GM20431 (cell line): Measurements from ENCODE around the gene ATOH8.

Source experiments
- in situ Hi-C: fragments of 300-500 bp; cut with MseI, MboI; formaldehyde crosslinking; loops from one replicate; pipeline ENCODE4 v1.15.0; 2020; ENCODE audit warnings: low sequenced_read_pairs; ENCODE audit not compliant: unreplicated experiment

The ATOH8 gene

DNA sequence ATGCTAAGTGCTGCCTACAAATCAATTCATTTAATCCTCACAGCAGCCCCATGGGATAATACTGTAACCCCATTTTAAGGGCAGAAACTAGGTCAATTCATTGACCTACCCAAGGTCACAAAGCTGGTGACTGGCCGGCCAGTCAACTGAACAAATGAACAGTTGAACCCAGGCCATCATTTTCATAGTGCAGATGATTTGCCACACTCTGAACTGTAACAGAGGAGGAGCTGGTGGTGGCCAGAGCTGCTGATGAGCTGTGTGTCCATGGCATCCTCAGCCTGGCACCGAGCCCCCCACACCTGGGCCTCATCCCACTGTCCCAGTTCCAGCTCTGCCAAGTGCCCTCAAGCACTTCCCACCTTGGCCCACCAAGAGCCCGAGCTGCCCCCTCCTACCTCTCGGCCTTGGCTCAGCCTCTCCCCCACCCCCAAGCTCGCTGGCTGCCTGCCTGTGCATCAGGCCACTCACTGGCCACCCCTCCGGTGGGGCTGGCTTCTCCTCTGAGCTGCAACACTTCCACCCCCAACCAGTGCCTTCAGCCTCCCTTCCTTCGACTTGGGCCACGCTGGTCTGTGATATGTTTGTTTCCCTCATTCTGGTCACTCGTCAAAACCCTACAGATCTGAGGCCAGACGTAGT is 58.4 kb downstream of the ATOH8 start:
- in situ Hi-C loops = no loop called here

GRCh38 chr2:85813211-85813981 is 59.6 kb downstream of the ATOH8 start:
- in situ Hi-C loops = no loop called here

GRCh38 chr2:85813982-85814801 is 60.4 kb downstream of the ATOH8 start:
- in situ Hi-C loops = no loop called here

- in situ Hi-C loops = loop anchor here (5.0 kb wide), 1 partner anchor 93 kb away; no protein-coding TSS in a partner anchor
These were observed 61.2 kb downstream of the ATOH8 start for GRCh38 chr2:85814802-85815550.

- in situ Hi-C loops = loop anchor here (5.0 to 10.0 kb wide), 2 partner anchors 98 to 255 kb away; no protein-coding TSS in a partner anchor
These were observed 66.2 kb downstream of the ATOH8 start for GRCh38 chr2:85819811-85820510.

DNA sequence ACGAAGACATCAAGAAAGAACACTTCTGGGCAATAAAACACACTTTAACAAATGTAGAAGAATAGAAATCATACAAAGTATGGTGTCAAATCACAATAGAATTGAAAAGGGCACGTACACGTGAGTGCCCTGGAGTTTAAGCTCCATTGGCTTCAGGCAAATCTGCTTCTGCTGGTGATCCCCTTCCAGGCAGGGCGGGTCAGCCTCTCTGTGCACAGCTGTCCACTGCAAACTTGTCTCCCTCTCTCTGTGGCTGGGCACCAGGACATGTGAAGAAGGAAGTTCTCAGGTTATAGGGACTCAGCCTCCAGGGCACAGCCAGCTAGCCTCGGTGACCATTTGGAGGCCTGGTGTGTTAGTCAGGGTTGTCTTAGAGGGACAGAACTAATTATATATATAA is 69.0 kb downstream of the ATOH8 start:
- in situ Hi-C loops = loop anchor here (10.0 kb wide), 1 partner anchor 252 kb away; no protein-coding TSS in a partner anchor

- in situ Hi-C loops = loop anchor here (10.0 kb wide), 1 partner anchor 251 kb away; no protein-coding TSS in a partner anchor
These were observed 70.2 kb downstream of the ATOH8 start for GRCh38 chr2:85823951-85824350.

DNA sequence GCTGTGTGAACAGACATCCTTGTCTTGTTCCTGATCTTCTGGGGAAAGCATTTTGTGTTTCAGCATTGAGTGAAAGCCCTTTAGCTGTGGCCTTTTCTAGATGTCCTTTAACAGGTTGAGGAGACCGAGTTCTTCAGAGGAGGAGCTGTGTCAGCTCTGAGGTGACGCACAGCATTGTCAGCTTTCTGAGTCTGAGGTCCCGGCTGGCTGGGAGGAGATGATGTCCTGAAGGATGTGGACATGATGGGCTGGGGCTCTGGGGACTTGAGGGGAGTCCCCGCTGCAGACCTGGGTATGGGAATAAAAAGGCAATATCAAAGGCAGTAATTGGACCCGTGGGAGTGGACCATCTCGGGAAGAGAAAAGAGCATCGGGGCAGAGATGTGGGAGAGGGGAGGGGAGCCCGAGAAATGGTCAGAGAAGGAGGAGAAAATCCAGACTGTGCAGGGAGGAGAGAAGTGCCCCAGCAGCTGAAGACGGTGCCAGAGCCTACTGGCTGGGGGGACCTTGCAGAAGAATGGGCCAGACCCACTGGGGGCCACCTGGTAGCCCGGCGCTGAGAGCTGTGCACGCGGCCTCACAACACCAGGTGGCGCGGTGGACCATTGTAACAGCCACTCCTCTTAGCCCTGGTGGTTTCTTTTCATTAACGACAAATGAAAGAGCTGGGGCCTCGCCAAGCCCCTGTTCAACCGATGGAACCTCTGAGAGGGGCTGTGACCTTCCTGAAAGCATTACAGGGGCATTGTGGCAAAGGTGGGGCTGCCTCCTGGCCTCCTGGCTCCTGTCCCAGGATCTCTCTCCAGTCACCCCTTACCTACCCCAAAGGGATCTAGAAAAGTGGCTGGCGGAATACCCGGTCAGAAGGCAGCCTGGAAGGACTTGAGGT is 73.4 kb downstream of the ATOH8 start:
- in situ Hi-C loops = loop anchor here (10.0 kb wide), 1 partner anchor 248 kb away; no protein-coding TSS in a partner anchor

DNA sequence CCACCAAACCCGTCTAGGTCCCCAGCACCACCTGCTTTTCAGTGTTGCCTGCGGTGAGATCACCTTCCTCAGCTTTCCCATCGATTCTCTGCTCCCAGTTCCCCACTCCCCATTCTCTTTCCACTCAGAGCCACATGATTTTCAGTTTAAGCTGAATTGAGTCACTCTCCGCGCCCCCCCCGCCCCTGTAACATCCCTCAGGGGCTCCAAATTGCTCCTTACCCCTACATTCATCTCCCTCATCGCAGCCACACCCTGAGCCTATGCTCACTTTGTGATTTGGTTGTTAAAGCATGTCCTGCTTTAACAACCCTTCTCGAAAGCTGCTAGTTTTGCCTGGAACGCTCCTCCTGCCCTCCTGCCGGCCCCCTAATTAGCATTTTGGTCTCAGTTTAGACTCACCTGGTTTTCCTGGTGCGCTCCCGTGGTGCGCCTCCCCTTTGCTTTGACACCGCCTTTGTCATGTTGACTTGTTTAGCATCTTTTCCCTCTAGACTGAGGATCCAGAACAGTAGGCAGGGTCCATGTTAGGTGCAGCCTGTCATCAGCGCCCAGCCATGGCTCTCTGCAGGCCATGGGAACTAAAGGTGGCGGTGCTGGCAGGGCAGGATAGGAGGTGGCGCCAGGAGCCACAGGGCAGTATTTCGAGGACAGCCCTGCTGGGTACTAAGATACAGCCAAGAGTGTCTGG is 74.2 kb downstream of the ATOH8 start:
- in situ Hi-C loops = loop anchor here (10.0 kb wide), 1 partner anchor 247 kb away; no protein-coding TSS in a partner anchor

- in situ Hi-C loops = loop anchor here (10.0 kb wide), 1 partner anchor 246 kb away; no protein-coding TSS in a partner anchor
These were observed 74.9 kb downstream of the ATOH8 start for GRCh38 chr2:85828725-85829124.

DNA sequence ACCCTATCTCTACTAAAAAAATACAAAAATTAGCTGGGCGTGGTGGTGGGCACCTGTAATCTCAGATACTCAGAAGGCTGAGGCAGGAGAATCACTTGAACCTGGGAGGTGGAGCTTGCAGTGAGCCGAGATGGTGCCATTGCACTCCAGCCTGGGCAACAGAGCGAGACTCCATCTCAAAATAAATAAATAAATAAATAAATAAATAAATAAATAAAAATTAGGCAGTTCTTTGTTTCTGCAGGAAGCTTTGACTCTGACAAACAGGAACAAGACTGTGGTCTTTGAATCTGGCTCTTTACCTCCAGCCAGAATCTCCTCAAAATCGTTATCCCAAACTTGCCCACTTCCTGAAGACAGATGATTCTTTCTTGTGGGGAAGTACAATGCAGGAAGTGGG is 75.6 kb downstream of the ATOH8 start:
- in situ Hi-C loops = loop anchor here (10.0 kb wide), 1 partner anchor 245 kb away; no protein-coding TSS in a partner anchor

DNA sequence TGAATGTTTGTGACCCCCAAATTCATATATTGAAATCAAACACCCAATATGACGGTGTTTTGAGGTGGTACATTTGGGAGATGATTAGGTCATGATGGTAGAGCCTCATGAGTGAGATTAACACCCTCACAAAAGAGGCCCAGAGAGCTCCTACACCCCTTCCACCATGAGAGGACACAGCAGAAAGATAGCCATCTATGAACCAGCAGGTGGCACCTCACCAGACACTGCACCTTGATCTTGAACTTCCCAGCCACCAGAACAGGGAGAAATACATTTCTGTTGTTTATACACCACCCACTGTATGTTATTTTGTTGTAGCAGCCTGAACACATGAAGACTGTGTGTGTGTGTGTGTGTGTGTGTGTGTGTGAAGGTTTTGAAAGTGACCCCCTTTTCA is 76.9 kb downstream of the ATOH8 start:
- in situ Hi-C loops = loop anchor here (10.0 kb wide), 1 partner anchor 54 kb away; the partner anchor contains the start of gene ST3GAL5

GRCh38 chr2:85831735-85832134 is 77.9 kb downstream of the ATOH8 start:
- in situ Hi-C loops = loop anchor here (10.0 kb wide), 1 partner anchor 53 kb away; the partner anchor contains the start of gene ST3GAL5

DNA sequence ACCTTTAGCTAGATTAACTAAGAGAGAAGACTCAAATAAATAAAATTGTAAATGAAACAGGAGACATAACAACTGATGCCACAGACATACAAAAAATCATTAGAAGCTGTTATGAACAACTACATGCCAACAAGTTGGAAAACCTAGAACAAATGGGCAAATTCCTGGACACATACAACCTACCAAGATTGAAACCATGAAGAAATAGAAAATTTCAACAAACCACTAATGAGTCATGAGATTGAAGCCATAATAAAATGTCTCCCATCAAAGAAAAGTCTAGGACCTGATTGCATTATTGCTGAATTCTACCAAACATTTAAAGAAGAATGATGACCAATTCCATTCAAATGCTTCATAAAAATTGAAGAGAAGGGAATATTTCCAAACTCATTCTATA is 80.7 kb downstream of the ATOH8 start:
- in situ Hi-C loops = loop anchor here (10.0 kb wide), 1 partner anchor 50 kb away; the partner anchor contains the start of gene ST3GAL5
